H1 (cell line): ENCODE data around the gene ZBTB46. TPM values are rescaled to one million over a fixed set of nuclear protein-coding genes. Genes with fewer than 3 reads are reported as not detected.

Experiments
- CTCF ChIA-PET: fragments of 300-600 bp; sonication (Branson Sonifier 250); formaldehyde crosslinking; loops from one replicate; lab custom pipeline; 2021; ENCODE audit not compliant: partially characterized antibody; lab: Charles Lee
- POLR2A ChIA-PET: fragments of 300-600 bp; sonication (Branson Sonifier 250); formaldehyde crosslinking; loops from one replicate; lab custom pipeline; 2021; ENCODE audit warnings: inconsistent platforms; ENCODE audit not compliant: partially characterized antibody; lab: Charles Lee
- DNase-seq, 2 experiments: peaks; one replicate each; pipeline versions ENCODE4 v3.0.0 to v3.0.0-alpha.2; 2010 to 2022; ENCODE audit warnings: low spot score in 2 of 2, low read depth in 1 of 2, mixed read lengths in 1 of 2
- FAIRE-seq: peaks from 2 replicates; lab custom pipeline; 2011; peaks lifted over from hg19 to GRCh38; lab: Jason Lieb, UNC
- H2AFZ ChIP-seq: 2 replicates; pipeline ENCODE4 v1.8.1; 2012; ENCODE audit warnings: low read length, inconsistent platforms
- H2AK5ac ChIP-seq: 2 replicates; pipeline ENCODE4 v1.6.1; 2013; ENCODE audit warnings: low read depth, low read length
- H2BK120ac ChIP-seq: replicated peaks from 2 replicates; pipeline ENCODE3; 2013; ENCODE audit warnings: low read depth, low read length, inconsistent platforms
- H2BK12ac ChIP-seq: 2 replicates; pipeline ENCODE4 v1.6.1; 2013; ENCODE audit warnings: low read depth, low read length
- H2BK15ac ChIP-seq: 2 replicates; pipeline ENCODE4 v1.6.1; 2013; ENCODE audit warnings: low read length
- H2BK20ac ChIP-seq: 2 replicates; pipeline ENCODE4 v1.6.1; 2013; ENCODE audit warnings: low read length
- H2BK5ac ChIP-seq: 2 replicates; pipeline ENCODE4 v1.6.1; 2013; ENCODE audit warnings: low read depth, low read length
- H3K14ac ChIP-seq: 2 replicates; pipeline ENCODE4 v1.6.1; 2013; ENCODE audit warnings: inconsistent platforms; ENCODE audit not compliant: insufficient read length
- H3K18ac ChIP-seq: 2 replicates; pipeline ENCODE4 v1.6.1; 2013; ENCODE audit warnings: low read length; ENCODE audit errors: extremely low read depth
- H3K23ac ChIP-seq: 2 replicates; pipeline ENCODE4 v1.6.1; 2013; ENCODE audit warnings: inconsistent platforms; ENCODE audit not compliant: insufficient read length
- H3K23me2 ChIP-seq: 2 replicates; pipeline ENCODE4 v1.6.1; 2013; ENCODE audit warnings: low read depth, low read length
- H3K27ac ChIP-seq: 2 replicates; pipeline ENCODE4 v1.6.1; 2011; ENCODE audit warnings: low read depth, low read length, inconsistent platforms
- H3K27me3 ChIP-seq, 4 experiments: replicated peaks in 1 of 4; 1 replicate in 1 of 4; 2 replicates in 3 of 4; pipeline versions ENCODE4 v1.6.1 to v1.8.1; 2011 to 2013; ENCODE audit warnings: low read length in 3 of 4, mild to moderate bottlenecking in 3 of 4, inconsistent platforms in 2 of 4, mixed read lengths in 2 of 4, moderate library complexity in 1 of 4; ENCODE audit not compliant: control insufficient read depth in 3 of 4, insufficient read depth in 3 of 4; ENCODE audit errors: extremely low read depth in 1 of 4
- H3K36me3 ChIP-seq, 4 experiments: 2 replicates each; pipeline versions ENCODE4 v1.6.1 to v1.8.1; 2011 to 2013; ENCODE audit warnings: mild to moderate bottlenecking in 4 of 4, low read length in 3 of 4, moderate library complexity in 2 of 4, control low read depth in 1 of 4, inconsistent platforms in 1 of 4; ENCODE audit not compliant: insufficient read depth in 4 of 4, control insufficient read depth in 2 of 4
- H3K4ac ChIP-seq: replicated peaks from 2 replicates; pipeline ENCODE3; 2013; ENCODE audit warnings: low read length, low read depth, mixed read lengths, inconsistent platforms; ENCODE audit not compliant: insufficient read length
- H3K4me1 ChIP-seq, 4 experiments: replicated peaks in 1 of 4; 1 replicate in 1 of 4; 2 replicates in 3 of 4; pipeline versions ENCODE4 v1.6.1 to v1.8.1; 2011 to 2013; ENCODE audit warnings: low read length in 3 of 4, inconsistent platforms in 2 of 4, mixed read lengths in 1 of 4; ENCODE audit not compliant: insufficient read depth in 4 of 4, control insufficient read depth in 3 of 4
- H3K4me2 ChIP-seq, 2 experiments: 2 replicates each; pipeline versions ENCODE4 v1.6.1 to v1.8.1; 2011 to 2013; ENCODE audit warnings: low read depth in 2 of 2, low read length in 2 of 2, control low read depth in 1 of 2, inconsistent platforms in 1 of 2, mild to moderate bottlenecking in 1 of 2; ENCODE audit not compliant: insufficient read depth in 1 of 2
- H3K4me3 ChIP-seq, 4 experiments: fragments of 200-600, 300-600 bp in 1 of 4; sonication (generic), shearing (Covaris generic), sonication (Bioruptor Twin) in 1 of 4; 2 replicates each; pipeline versions ENCODE4 v1.5.1 to v1.8.1; 2011 to 2016; ENCODE audit warnings: low read length in 4 of 4, low read depth in 3 of 4, control low read depth in 2 of 4, inconsistent platforms in 2 of 4, mild to moderate bottlenecking in 2 of 4, mixed read lengths in 1 of 4, moderate library complexity in 1 of 4; ENCODE audit not compliant: insufficient read depth in 2 of 4; ENCODE audit errors: extremely low read depth in 1 of 4
- H3K56ac ChIP-seq: replicated peaks from 2 replicates; pipeline ENCODE3; 2013; ENCODE audit warnings: low read depth, mild to moderate bottlenecking, mixed read lengths, low read length, inconsistent platforms; ENCODE audit not compliant: insufficient read length
- H3K79me1 ChIP-seq: 2 replicates; pipeline ENCODE4 v1.6.1; 2013; ENCODE audit warnings: low read depth, low read length, control low read depth
- H3K79me2 ChIP-seq, 2 experiments: 2 replicates each; pipeline versions ENCODE4 v1.6.1 to v1.8.1; 2012 to 2013; ENCODE audit warnings: low read length in 2 of 2, mild to moderate bottlenecking in 2 of 2, inconsistent platforms in 1 of 2; ENCODE audit not compliant: insufficient read depth in 2 of 2, control insufficient read depth in 1 of 2
- H3K9ac ChIP-seq, 4 experiments: replicated peaks in 1 of 4; 1 replicate in 1 of 4; 2 replicates in 3 of 4; pipeline versions ENCODE4 v1.6.1 to v1.8.1; 2011 to 2013; ENCODE audit warnings: low read depth in 3 of 4, low read length in 3 of 4, control low read depth in 2 of 4, mild to moderate bottlenecking in 2 of 4, moderate library complexity in 2 of 4, inconsistent platforms in 1 of 4; ENCODE audit errors: extremely low read depth in 1 of 4
- H3K9me3 ChIP-seq, 2 experiments: 2 replicates each; pipeline versions ENCODE4 v1.6.1 to v1.8.1; 2012 to 2013; ENCODE audit warnings: mild to moderate bottlenecking in 2 of 2, moderate library complexity in 2 of 2, control low read depth in 1 of 2, inconsistent platforms in 1 of 2, low read depth in 1 of 2, low read length in 1 of 2, mixed read lengths in 1 of 2; ENCODE audit not compliant: insufficient read depth in 2 of 2
- H4K20me1 ChIP-seq, 2 experiments: replicated peaks in 1 of 2; 2 replicates each; pipeline versions ENCODE3 to v1.8.1; 2011 to 2013; ENCODE audit warnings: inconsistent platforms in 2 of 2, low read length in 2 of 2, mild to moderate bottlenecking in 1 of 2; ENCODE audit not compliant: insufficient read depth in 2 of 2, control insufficient read depth in 1 of 2
- H4K5ac ChIP-seq: 2 replicates; pipeline ENCODE4 v1.6.1; 2013; ENCODE audit warnings: low read length, low read depth, mixed read lengths, inconsistent platforms; ENCODE audit not compliant: insufficient read length
- H4K8ac ChIP-seq: 2 replicates; pipeline ENCODE4 v1.8.0; 2013; ENCODE audit warnings: mild to moderate bottlenecking, moderate library complexity, low read length, inconsistent platforms; ENCODE audit not compliant: insufficient read depth; ENCODE audit errors: extremely low read depth
- H4K91ac ChIP-seq: replicated peaks from 2 replicates; pipeline ENCODE3; 2013; ENCODE audit warnings: low read length, mixed read lengths, inconsistent platforms; ENCODE audit not compliant: insufficient read length
- BACH1 ChIP-seq: IDR thresholded peaks from 2 replicates; pipeline ENCODE4 v1.6.1; 2012; ENCODE audit warnings: low read length, improper control_type of control experiment
- CBX8 ChIP-seq: fragments of 300-800, 300-1000 bp; sonication (generic); IDR thresholded peaks from 2 replicates; pipeline ENCODE4 v1.7.1; 2016; ENCODE audit warnings: low read depth, low read length, borderline replicate concordance
- GABPA ChIP-seq: IDR thresholded peaks from 2 replicates; pipeline ENCODE4 v1.6.1; 2011; ENCODE audit warnings: mild to moderate bottlenecking, low read length, moderate library complexity, borderline replicate concordance; ENCODE audit not compliant: insufficient read depth
- HDAC2 ChIP-seq, 2 experiments: fragments of 300-600 bp in 1 of 2; sonication (generic) in 1 of 2; IDR thresholded peaks; 2 replicates each; pipeline ENCODE4 v1.6.1; 2011 to 2012; ENCODE audit warnings: low read depth in 2 of 2, low read length in 2 of 2, mild to moderate bottlenecking in 2 of 2, moderate library complexity in 2 of 2, borderline replicate concordance in 1 of 2, inconsistent platforms in 1 of 2
- JUN ChIP-seq: IDR thresholded peaks from 2 replicates; pipeline ENCODE4 v1.6.1; 2011; ENCODE audit warnings: low read depth, mild to moderate bottlenecking, improper control_type of control experiment, low read length
- KDM5A ChIP-seq: fragments of 200-600 bp; IDR thresholded peaks from 2 replicates; pipeline ENCODE4 v1.7.1; 2012; ENCODE audit warnings: mild to moderate bottlenecking, low read length, inconsistent platforms, mixed read lengths
- POU5F1 ChIP-seq: IDR thresholded peaks from 2 replicates; pipeline ENCODE4 v1.6.1; 2011; ENCODE audit warnings: low read depth, mild to moderate bottlenecking, low read length, moderate library complexity
- SAP30 ChIP-seq: fragments of 300-600 bp; sonication (generic); IDR thresholded peaks from 2 replicates; pipeline ENCODE4 v1.7.1; 2012; ENCODE audit warnings: low read length, moderate library complexity, mild to moderate bottlenecking, inconsistent platforms; ENCODE audit not compliant: insufficient read depth, insufficient replicate concordance
- SP4 ChIP-seq: IDR thresholded peaks from 2 replicates; pipeline ENCODE4 v1.6.1; 2012; ENCODE audit warnings: low read length, inconsistent platforms
- TAF7 ChIP-seq: optimal IDR thresholded peaks from 2 replicates; pipeline ENCODE3; 2011; ENCODE audit warnings: low read depth, mild to moderate bottlenecking, inconsistent platforms, low read length, moderate library complexity, borderline replicate concordance
- WGBS, 2 experiments: shearing (Covaris generic) in 1 of 2; methylation state at CpG; one replicate each; pipeline versions ENCODE4 v1.1.6 to v1.1.7; 2013 to 2015; ENCODE audit warnings: low lambda C conversion rate in 2 of 2, mixed read lengths in 2 of 2, inconsistent platforms in 1 of 2, low coverage in 1 of 2, missing lambda C conversion rate in 1 of 2; ENCODE audit not compliant: insufficient replicate concordance in 2 of 2, insufficient coverage in 1 of 2, insufficient read length in 1 of 2; ENCODE audit errors: extremely low coverage in 1 of 2, missing lambda C conversion rate in 1 of 2; 5-methylcytosine and 5-hydroxymethylcytosine counted together
- polyA plus RNA-seq, 7 experiments: library from polyadenylated mRNA; depleted of rRNA in 3 of 7; stranded (reverse) in 5 of 7; unstranded in 2 of 7; fragments of >200 nt in 5 of 7; fragments of 200-250 nt in 2 of 7; gene quantifications; 1 replicate in 5 of 7; 2 replicates in 1 of 7; 4 replicates in 1 of 7; pipeline versions ENCODE4 v1.2.1 to v1.2.3, GENCODE V29; 2011 to 2013; ENCODE audit warnings: missing spikeins in 2 of 7, mixed read lengths in 2 of 7
- total RNA-seq: library from RNA; stranded (reverse); fragmentation: NEBNext Ultra II Directional; extraction: Animal tissue kit (Norgen Biotek cat#: 25700); gene quantifications from 2 replicates; pipeline ENCODE4 v1.2.1, GENCODE V29; 2021

ZBTB46 gene
- total and polyA plus RNA-seq, 2 of the 8 experiments (the other 6 are each of a cell fraction or from before 2014, with no cell fraction given), result 6.4 to 22.4 TPM

DNA sequence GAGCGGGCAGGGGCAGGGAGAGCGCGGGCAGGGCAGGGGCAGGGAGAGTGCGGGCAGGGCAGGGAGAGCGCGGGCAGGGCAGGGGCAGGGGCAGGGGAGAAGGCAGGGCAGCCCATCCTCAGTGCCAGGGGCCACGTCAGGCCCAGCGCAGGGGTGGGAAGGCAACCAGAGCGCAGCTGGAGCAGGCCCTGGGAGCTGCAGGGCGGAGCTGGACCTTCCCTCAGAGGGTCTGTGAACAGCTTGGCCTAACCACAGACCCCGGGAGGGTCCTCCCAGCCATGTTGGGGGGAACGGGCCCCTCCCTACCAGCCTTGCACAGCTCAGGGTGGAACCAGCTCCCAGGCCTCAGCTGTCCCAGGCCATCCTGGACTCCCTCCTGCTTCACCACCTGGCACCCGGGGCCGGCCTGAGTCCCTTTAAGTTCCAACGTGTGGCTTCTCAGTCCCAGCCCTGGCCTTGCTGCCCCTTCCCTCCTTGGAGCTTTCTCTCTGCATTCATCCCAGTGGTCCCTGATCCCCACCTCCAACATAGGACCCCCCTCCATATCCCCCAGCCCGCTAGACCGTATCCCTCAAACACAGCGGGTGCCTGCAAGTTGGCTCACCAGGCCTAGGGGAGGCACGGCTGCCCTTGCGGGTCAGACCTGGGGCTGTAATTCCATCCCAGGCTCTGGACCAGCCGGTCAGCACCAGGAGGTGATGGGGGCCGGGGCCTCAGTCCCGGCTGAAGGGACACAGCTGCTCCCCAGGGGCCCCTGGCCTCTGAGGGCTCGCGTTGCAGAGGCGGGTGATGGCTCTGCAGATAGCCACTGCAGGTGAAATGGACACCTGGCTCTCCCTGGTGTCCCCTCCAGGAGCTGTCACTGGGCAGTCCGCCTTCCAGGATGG lies 5.6 kb upstream of the ZBTB46 start:
- no peak overlapping the region for H2AFZ ChIP-seq
- H3K14ac ChIP-seq, result no peak overlapping the region
- peaks cover 0 to 29% (median 16%) of the 10 kb centered on the region in 4 experiments; a peak in 6 of 7 replicates for H3K4me1 ChIP-seq
- H3K4me2 ChIP-seq, result no peak overlapping the region
- H2BK12ac ChIP-seq, result peak overlapping the region; percentile 60; the same call in 1 of the 2 replicates
- POLR2A ChIA-PET, result interaction anchor here (0.8 to 2.8 kb wide), 6 partner anchors 11 to 316 kb away, joined by 3 to 18 read pairs (median 3); partner anchors contain the start of genes PPDPF and TPD52L2
- peaks cover 13 to 20% (median 15%) of the 10 kb centered on the region in 4 experiments; a peak in 6 of 7 replicates for H3K27me3 ChIP-seq
- H3K36me3 ChIP-seq, result no peaks in the 10 kb centered on the region
- no peaks in the 10 kb centered on the region for H3K9me3 ChIP-seq
- no peak overlapping the region for H3K4me3 ChIP-seq
- no peak overlapping the region for H3K9ac ChIP-seq
- H3K79me1 ChIP-seq, result no peaks in the 10 kb centered on the region
- H3K56ac ChIP-seq, result no peak overlapping the region
- H3K4ac ChIP-seq, result no peak overlapping the region
- no peak for DNase-seq
- WGBS, 2 experiments, result 86% methylated on average over 17 of the region's 27 CpGs; no CpG with 5 or more reads in 1 of the 2 experiments
- H3K79me2 ChIP-seq, result no peaks in the 10 kb centered on the region
- peak overlapping the region; percentile 66; the same call in 1 of the 2 replicates for H2BK5ac ChIP-seq
- 0 out of 2 replicates have a peak overlapping the region, but pooled peaks have one; percentile 82 for H2AK5ac ChIP-seq
- peaks cover 7% of the 10 kb centered on the region; the same call in 1 of the 2 replicates for H3K23me2 ChIP-seq
- H3K23ac ChIP-seq, result no peak overlapping the region
- peak overlapping the region; percentile 60; the same call in 1 of the 2 replicates for H3K18ac ChIP-seq
- H3K27ac ChIP-seq, result no peak overlapping the region
- H2BK15ac ChIP-seq, result peak overlapping the region; percentile 99; the same call in 1 of the 2 replicates
- FAIRE-seq, result no peak
- H2BK120ac ChIP-seq, result no peak overlapping the region
- H4K20me1 ChIP-seq, result peaks cover 0 to 3% of the 10 kb centered on the region in 2 experiments
- CTCF ChIA-PET, result interaction anchor here (0.9 to 3.1 kb wide), 3 partner anchors 18 to 50 kb away, joined by 4 to 10 read pairs (median 5); no protein-coding TSS in a partner anchor
- no peak overlapping the region; the same call in 1 of the 2 replicates for H4K8ac ChIP-seq
- H2BK20ac ChIP-seq, result peak overlapping the region; percentile 86; the same call in 1 of the 2 replicates
- peak overlapping the region; percentile 97 for H4K91ac ChIP-seq
- H4K5ac ChIP-seq, result no peak overlapping the region
- TF ChIP-seq JUN (no peak), CBX8 (no peak), GABPA (no peak), POU5F1 (no peak), SAP30 (no peak), TAF7 (no peak), HDAC2 (IDR thresholded peaks at IDR 0.05; ENCODE audit: borderline replicate concordance in 1 of 2, low read depth in 2 of 2, low read length in 2 of 2) (no peak), BACH1 (no peak), SP4 (no peak), KDM5A (no peak)
